KOPT-K1 (cell line): ENCODE results near the gene DENND4B.
"Not testable (repeated sequence)": the region's sequence is repeated elsewhere in the genome, so short reads cannot be mapped to it uniquely, and the experiment has no call there.

Experiments
- H3K27ac ChIP-seq: fragments of 200-600 bp; sonication (generic); 2 replicates; pipeline ENCODE4 v1.5.1; 2016; ENCODE audit warnings: antibody characterized with exemption, mild to moderate bottlenecking, low read depth, low read length; ENCODE audit not compliant: poor library complexity, severe bottlenecking
- H3K36me3 ChIP-seq: fragments of 200-600 bp; sonication (generic); 2 replicates; pipeline ENCODE4 v1.5.1; 2017; ENCODE audit warnings: antibody characterized with exemption, mild to moderate bottlenecking, low read length, moderate library complexity; ENCODE audit not compliant: insufficient read depth
- H3K9me3 ChIP-seq: fragments of 200-600 bp; sonication (generic); 2 replicates; pipeline ENCODE4 v1.5.1; 2017; ENCODE audit warnings: antibody characterized with exemption, low read length, mild to moderate bottlenecking; ENCODE audit not compliant: insufficient read depth, poor library complexity, severe bottlenecking

Gene DENND4B, protein sequence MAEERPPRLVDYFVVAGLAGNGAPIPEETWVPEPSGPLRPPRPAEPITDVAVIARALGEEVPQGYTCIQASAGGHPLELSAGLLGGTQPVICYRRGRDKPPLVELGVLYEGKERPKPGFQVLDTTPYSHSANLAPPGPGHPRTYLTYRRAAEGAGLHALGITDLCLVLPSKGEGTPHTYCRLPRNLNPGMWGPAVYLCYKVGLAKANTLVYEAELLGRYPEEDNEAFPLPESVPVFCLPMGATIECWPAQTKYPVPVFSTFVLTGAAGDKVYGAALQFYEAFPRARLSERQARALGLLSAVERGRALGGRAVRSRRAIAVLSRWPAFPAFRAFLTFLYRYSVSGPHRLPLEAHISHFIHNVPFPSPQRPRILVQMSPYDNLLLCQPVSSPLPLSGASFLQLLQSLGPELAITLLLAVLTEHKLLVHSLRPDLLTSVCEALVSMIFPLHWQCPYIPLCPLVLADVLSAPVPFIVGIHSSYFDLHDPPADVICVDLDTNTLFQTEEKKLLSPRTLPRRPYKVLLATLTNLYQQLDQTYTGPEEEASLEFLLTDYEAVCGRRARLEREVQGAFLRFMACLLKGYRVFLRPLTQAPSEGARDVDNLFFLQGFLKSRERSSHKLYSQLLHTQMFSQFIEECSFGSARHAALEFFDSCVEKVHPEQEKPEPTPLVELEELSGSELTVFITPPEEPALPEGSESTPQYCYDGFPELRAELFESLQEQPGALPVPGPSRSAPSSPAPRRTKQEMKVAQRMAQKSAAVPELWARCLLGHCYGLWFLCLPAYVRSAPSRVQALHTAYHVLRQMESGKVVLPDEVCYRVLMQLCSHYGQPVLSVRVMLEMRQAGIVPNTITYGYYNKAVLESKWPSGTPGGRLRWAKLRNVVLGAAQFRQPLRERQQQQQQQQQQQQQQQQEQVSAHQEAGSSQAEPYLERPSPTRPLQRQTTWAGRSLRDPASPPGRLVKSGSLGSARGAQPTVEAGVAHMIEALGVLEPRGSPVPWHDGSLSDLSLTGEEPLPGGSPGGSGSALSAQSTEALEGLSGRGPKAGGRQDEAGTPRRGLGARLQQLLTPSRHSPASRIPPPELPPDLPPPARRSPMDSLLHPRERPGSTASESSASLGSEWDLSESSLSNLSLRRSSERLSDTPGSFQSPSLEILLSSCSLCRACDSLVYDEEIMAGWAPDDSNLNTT (N-terminal part only)

DNA sequence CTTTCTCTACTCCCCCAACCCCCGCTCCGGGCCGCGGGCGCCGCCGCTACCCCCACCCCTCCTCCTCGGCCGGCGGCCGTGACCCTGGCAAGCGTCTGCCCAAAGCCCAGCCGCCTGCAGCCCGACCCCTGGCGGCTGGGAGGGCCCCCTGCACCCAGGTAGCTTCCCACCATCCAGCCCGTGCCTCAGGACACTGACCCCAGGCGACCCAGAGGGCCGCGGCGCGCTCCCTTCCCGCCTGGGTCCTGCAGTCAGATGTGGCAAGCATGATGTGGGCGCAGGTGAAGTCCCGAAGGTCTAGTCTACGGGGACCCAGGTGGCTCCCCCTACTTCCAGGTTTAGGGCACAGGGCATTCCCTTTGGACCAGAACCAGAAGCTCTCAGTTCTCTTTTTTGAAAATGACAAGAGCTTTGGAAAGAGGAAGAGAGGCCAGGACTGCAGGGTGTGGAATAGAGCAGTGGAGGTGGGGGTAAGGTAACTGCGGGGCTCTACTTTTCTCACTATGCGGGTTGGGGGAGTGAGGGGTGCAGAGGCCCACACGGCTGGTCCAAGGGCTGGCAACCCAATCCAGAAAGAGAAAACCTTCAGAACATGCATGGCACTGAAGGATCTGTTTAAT is at the start of gene DENND4B:
TSS of gene DENND4B (minus strand) at position 97 of the 620 bp plus-strand sequence. CDS start 2,344 bp downstream, outside the sequence.
- Histone ChIP-seq H3K9me3 (no peaks in the 10 kb centered on the region), H3K27ac (peak within 1 kb of the TSS; percentile 86), H3K36me3 (peaks cover 65% of the 10 kb centered on the region)

DNA sequence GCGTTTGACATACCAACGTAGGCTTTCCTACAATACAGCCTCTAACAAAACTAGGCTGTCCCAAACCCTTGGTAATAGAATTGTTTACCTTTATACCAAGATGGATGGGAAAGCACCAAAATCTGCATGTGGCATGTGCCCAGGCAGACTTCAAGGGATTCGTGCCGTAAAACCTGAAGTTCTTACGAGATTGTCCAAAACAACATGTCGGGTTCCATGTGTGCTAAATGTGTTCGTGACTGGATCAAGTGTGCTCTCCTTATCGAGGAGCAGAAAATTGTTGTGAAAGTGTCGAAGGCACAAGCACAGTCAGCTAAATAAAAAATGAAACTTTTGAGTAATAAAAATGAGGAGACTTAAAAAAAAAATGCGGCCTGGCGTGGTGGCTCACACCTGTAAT is 49.1 kb upstream of the DENND4B start:
- no peak overlapping the region for H3K27ac ChIP-seq
- H3K9me3 ChIP-seq, result no peaks in the 10 kb centered on the region
- peaks cover 50% of the 10 kb centered on the region for H3K36me3 ChIP-seq

DNA sequence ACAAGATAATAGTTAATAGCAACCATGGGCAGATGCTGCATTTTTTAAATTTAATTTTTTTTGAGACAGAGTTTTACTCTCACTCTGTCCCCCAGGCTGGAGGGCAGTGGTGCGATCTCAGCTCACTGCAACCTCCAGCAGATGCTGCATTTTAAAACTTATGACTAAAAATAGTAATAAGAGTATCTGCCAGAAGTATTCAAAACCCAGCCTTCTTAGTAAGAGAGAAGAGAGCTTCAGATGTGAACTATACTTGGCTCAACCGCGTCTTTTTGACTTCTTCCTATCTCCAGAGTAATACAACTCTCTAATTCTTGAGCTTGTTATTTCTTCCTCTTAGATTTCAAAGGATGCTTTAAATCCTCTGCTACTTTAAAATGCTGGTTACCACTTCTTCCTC is 48.7 kb upstream of the DENND4B start:
- Histone ChIP-seq H3K27ac (no peak overlapping the region), H3K9me3 (no peaks in the 10 kb centered on the region), H3K36me3 (peaks cover 50% of the 10 kb centered on the region)

DNA sequence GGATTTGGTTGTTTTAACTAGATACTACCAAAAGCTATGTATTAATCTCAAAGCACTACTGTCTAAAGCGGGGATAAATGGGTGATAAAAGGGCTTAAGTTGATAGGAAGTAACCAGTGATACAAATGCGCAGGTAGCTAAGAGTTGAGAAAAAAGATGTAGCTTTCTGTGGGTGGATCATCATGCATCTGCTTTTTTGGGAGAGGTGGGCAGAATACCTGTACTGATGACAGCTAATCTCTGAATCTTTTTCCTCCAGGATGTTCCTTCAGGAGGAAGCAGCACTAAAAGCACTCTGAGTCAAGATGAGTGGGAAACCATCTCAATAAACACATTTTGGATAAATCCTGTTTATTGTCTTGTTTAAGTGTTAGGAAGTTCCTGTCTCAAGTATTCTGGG is 45.3 kb upstream of the DENND4B start:
- H3K27ac ChIP-seq, result peak overlapping the region; percentile 93
- H3K36me3 ChIP-seq, result peaks cover 50% of the 10 kb centered on the region
- no peaks in the 10 kb centered on the region for H3K9me3 ChIP-seq

DNA sequence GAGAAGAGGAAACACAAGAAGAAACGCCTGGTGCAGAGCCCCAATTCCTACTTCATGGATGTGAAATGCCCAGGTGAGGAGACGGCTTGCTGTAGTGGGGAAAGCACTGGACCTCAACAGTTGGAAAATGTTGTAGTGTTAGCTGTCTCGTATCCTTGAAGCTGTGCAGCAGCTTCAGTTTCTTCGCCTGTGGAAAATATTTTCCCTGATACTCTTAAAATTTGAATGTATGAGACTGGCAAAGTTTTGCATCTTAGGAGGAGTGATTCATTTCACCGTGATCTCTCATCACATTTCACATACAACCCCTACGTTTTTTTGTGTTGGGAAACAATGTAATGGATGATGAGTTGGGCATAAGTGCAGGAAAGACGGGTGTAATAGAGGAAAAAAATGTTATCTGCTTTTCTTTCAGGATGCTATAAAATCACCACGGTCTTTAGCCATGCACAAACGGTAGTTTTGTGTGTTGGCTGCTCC is 44.7 kb upstream of the DENND4B start:
- Histone ChIP-seq H3K27ac (peak overlapping the region; percentile 93), H3K36me3 (peaks cover 50% of the 10 kb centered on the region), H3K9me3 (no peaks in the 10 kb centered on the region)

DNA sequence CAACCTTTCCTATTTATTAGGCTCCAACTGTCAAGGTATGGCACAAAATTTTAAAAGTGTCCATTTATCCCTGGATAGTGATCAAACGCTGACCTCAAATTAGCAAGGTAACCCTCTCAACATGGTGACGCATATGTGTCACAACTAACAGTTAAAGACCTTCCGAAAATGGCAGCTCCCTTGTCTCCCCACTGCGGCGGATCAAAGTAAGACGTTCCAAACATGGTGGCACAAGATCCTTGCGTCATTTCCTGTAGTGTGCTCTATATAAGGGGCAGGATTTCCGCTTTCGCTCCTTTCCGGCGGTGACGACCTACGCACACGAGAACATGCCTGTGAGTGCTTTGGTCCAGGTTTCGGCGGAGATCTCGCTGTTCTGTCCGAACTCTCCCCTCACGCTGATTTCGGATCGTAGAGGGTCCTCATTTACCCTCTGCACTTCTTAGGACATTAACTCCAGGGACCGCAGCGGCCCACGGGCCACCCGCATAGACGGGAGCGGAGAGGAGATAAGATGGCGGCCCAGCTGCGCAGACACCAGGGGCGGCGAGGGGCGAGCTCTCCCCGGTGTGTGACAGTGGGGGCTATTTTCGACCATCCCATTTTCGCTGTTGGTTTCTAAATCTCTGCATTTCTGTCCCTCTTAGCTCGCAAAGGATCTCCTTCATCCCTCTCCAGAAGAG is 44.1 kb upstream of the DENND4B start, which contains the start of gene RPS27:
TSS of gene RPS27 (plus strand) at position 295 of the 683 bp plus-strand sequence. CDS start at position 330, 35 bp downstream.
- peaks cover 47% of the 10 kb centered on the region for H3K36me3 ChIP-seq
- H3K9me3 ChIP-seq, result no peaks in the 10 kb centered on the region
- peak within 1 kb of the TSS; percentile 93 for H3K27ac ChIP-seq

DNA sequence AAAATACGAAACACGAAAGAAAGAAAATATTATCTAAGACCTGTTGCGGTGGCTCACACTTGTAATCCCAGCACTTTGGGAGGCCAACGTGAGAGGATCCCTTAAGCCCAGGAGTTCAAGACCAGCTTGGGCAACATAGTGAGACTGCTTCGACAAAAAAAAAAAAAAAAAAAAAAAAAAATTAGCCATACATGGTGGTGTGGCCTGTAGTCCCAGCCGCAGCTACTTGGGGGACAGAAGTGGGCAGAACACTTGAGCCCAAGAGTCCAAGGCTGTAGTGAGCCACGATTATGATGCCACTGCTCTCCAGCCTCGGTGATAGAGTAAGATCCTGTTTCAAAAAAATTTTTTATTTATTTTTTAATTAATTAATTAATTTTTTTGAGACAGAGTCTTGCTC is 41.1 kb upstream of the DENND4B start:
- Histone ChIP-seq H3K36me3 (peaks cover 17% of the 10 kb centered on the region), H3K9me3 (no peaks in the 10 kb centered on the region), H3K27ac (no peak overlapping the region)

DNA sequence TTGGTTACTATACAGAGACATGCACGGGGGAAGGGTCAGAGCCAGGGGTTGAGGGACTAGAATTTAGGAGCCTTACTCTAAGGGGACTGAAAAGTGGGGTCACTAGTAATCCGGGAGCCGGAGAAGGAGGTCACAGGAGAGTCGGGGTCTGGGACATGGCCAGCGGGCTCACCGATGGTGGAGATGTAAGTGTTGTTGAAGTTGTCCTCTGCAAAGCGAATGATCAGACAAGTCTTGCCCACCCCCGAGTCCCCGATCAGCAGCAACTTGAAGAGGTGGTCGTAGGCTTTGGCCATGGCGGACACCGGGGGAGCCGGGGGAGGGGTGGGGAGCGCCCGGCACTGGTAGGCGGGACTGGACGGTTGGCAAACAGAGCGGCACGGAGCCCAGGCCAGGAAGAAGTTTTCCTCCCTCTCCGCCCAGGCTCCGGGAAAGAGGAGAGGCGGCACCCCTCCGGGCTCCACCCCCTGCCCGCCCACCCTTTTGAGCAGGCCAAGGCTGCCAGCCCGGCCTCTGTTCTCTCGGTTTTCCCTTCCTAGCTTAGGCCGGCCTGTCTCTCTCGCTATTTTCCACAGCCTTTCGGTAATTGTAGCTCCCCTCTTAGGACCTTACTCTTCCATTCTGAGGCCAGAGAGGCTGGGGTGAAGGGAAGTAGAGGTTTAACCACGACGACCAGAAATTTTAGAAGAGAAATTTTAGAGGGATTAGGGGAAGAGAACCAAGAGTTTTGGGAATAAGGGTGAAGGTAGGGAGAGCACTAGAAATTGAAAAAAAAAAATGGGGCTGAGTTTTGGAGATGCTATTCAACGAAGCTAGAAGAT is 39.6 kb upstream of the DENND4B start, which contains the start of gene RAB13:
TSS of gene RAB13 (minus strand) at position 399 of the 821 bp plus-strand sequence. CDS start at position 296, 103 bp downstream.
- Histone ChIP-seq H3K36me3 (peaks cover 3% of the 10 kb centered on the region), H3K27ac (peak within 1 kb of the TSS; percentile 4)

DNA sequence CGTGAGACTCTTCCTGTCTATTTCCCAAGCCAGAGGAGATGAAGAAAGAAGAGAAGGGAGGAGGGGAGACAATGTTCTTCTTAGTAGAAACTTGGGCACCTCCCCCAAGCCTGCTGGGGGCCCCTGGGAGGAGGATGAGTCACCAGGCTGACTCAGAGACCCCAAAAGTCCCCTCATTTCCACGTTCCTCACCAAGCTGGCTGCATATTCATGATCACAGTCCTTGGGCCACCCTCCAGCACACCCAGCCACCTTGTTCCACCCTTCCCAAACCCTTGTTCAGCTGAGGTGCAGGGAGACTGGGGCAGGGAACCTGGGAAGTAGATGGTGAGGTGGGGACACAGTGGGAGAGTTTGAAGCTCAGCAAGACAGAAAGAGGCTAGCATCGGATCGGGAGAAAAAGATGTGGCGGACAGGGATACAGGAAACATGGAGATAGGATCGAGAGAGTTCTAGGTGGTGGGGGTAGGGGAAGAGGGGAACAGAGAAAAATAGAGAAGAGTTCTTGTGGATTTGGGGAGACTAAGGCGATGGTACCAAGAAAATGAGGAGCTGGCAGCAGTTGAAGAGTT is 38.9 kb upstream of the DENND4B start:
- H3K36me3 ChIP-seq, result no peaks in the 10 kb centered on the region
- no peaks in the 10 kb centered on the region for H3K9me3 ChIP-seq
- H3K27ac ChIP-seq, result no peak overlapping the region

More for the DNA sequence above, 39.6 kb upstream of the DENND4B start, which contains the start of gene RAB13:
- no peaks in the 10 kb centered on the region for H3K9me3 ChIP-seq

DNA sequence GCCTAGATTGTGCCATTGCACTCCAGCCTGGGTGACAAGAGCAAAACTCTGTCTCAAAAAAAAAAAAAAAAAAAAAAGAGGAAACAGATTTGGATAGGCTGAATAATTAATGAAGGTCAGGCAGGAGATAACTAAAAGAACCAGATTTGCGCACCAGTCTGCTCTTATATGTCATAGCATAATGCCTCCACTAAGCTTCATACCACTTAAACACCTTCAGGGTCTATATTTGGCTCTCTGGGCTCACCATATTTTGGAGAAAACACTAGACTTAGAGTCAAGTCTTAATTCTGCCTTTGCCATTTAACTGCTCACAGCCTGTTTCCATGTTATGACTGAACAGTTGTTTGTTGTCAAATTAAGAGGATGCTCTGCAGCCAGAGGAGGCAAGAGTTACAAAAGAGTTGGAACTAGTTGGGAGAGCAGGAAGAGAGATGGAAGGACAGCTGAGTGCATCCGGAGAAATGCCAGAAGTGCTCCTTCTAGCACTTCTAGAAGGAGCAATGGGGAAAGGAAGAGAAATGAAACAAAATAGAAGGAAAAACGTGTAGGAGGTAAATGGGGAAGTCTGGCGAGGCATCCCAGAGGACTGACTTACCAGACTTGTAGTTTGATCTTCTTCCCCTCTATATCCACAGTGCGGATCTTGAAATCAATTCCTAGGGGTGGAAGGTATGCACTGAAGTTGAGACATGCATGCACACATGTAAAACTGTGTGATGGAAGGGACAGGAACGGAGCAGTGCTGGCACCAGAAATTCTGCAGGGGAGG is 37.8 kb upstream of the DENND4B start:
- no peak overlapping the region for H3K27ac ChIP-seq
- H3K36me3 ChIP-seq, result no peaks in the 10 kb centered on the region
- no peaks in the 10 kb centered on the region for H3K9me3 ChIP-seq

DNA sequence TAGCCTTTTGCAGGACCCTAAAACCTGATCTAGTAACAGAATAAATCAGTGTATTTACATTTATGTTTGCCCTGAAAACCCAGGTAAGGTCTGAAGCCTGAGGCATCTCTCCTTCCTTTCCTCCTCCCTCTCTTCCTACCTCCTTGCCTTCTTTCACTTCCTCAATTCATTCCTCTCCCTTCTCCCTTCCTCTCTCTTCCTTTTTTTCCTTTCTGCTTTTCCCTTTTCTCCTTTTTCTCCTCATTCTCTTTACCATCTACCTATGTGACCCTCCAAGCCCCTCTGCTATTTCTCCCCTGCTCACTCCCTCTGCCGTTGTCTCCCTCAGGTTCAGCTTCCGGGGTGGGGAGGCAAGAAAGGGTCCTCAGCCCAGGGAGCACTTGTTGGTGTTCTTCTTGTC is 35.2 kb upstream of the DENND4B start:
- not testable (repeated sequence) for H3K27ac ChIP-seq, H3K36me3 ChIP-seq, H3K9me3 ChIP-seq

DNA sequence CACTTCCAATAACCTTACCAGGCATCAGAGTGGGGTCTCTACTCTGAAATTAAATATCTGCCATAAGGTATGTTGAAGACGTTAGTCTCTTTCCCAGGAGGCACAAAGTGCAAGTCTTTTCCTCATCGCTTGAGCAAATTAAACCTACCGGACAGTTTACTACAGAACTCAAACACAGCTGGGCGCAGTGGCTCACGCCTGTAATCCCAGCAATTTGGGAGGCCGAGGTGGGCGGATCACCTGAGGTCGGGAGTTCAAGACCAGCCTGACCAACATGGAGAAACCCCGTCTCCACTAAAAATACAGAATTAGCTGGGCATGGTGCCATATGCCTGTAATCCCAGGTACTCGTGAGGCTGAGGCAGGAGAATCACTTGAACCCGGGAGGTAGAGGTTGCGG is 32.6 kb upstream of the DENND4B start:
- peaks cover 23% of the 10 kb centered on the region for H3K36me3 ChIP-seq
- not testable (repeated sequence) for H3K27ac ChIP-seq, H3K9me3 ChIP-seq
